Lower leg skin (tissue), 3 donors: ENCODE results near the gene NCAM1.

Experiments
- POLR2A ChIP-seq, 2 donors: fragments of 450-650 bp; IDR thresholded peaks; one replicate each; pipeline ENCODE4 v1.6.1; 2016 to 2017; ENCODE audit warnings: antibody characterized with exemption in 2 of 2, mild to moderate bottlenecking in 1 of 2, moderate library complexity in 1 of 2
- TF ChIP-seq, protein P1 (sequence below), 3 donors: fragments of 450-650 bp; IDR thresholded peaks; one replicate each; pipeline ENCODE4 v1.5.1; 2016; ENCODE audit warnings: antibody characterized with exemption in 3 of 3, mild to moderate bottlenecking in 3 of 3, moderate library complexity in 2 of 3

DNA sequence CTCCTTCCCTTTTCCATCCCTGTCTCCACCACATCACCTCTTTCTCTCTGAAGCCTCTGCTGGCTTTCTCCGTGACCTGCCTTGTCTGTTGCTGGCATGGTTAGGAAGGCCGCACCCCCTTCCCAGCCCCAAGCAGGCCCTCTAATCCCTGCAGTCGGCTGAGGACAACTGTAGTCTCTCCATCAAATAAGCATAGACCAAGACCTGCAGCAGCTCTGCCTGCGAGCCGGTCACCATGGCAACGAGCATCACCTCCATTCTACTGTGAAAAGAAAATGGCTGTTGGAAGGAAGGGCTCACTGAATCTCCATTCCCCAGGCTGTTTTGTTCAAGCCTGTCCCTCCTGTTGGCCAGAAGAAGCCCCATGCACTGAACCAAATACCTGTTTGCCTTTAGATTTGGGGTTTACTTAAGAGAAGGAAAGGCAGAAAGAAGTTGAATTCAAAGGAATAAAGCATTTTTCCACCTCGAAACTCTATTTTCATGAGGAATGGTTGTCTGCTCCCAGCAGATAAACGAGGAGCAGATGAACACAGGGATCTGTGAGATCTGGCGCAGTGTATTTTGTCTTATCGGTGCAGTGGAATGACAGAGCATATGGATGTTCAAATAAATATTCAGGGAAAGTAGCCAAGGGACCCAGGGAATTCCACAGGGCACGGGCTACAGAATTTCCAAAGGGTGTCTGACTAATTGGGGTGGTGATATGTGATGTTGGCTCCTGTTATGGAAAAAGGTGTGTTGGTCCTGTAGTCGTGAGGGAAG is 240.0 kb downstream of the NCAM1 start:
- TF ChIP-seq, protein P1, sequence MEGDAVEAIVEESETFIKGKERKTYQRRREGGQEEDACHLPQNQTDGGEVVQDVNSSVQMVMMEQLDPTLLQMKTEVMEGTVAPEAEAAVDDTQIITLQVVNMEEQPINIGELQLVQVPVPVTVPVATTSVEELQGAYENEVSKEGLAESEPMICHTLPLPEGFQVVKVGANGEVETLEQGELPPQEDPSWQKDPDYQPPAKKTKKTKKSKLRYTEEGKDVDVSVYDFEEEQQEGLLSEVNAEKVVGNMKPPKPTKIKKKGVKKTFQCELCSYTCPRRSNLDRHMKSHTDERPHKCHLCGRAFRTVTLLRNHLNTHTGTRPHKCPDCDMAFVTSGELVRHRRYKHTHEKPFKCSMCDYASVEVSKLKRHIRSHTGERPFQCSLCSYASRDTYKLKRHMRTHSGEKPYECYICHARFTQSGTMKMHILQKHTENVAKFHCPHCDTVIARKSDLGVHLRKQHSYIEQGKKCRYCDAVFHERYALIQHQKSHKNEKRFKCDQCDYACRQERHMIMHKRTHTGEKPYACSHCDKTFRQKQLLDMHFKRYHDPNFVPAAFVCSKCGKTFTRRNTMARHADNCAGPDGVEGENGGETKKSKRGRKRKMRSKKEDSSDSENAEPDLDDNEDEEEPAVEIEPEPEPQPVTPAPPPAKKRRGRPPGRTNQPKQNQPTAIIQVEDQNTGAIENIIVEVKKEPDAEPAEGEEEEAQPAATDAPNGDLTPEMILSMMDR (IDR thresholded peaks at IDR 0.05), result no peak
- TF ChIP-seq POLR2A (IDR thresholded peaks at IDR 0.05), result no peak
